SK-N-SH (cell line): ENCODE measurements around the gene PXT1.

Source experiments
- RAD21 ChIP-seq: IDR thresholded peaks from 2 replicates; pipeline ENCODE4 v1.6.1; 2012; ENCODE audit warnings: mild to moderate bottlenecking, low read length
- TF ChIP-seq, protein P1 (sequence below): fragments of 150-350 bp; IDR thresholded peaks from 2 replicates; pipeline ENCODE4 v1.6.1; 2017; ENCODE audit warnings: antibody characterized with exemption, low read length, low read depth, borderline replicate concordance

DNA sequence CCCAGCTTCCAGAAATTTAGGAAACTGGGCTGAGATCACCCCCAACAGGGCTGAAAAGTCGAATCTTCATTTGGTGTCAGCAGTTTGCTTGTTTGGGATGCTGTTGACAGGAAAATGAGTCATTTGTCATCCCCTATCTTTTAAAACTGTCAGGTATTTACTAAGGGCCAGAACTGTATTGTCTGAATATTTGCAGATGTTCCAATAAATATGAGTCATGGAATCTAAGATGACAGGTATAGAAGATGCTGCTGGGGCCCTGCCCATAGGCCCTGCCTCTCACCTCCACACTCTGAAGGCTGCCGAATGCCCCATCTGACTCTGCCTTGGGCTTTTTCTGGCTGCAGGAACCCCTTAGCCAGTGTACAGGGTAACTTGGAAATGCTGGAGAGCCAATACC, 59.0 kb downstream of the PXT1 start:
- TF ChIP-seq, protein P1, sequence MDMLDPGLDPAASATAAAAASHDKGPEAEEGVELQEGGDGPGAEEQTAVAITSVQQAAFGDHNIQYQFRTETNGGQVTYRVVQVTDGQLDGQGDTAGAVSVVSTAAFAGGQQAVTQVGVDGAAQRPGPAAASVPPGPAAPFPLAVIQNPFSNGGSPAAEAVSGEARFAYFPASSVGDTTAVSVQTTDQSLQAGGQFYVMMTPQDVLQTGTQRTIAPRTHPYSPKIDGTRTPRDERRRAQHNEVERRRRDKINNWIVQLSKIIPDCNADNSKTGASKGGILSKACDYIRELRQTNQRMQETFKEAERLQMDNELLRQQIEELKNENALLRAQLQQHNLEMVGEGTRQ = no peak
- no peak for TF ChIP-seq RAD21
